Measurements from ENCODE around the gene ZNF280C.
"Not testable (repeated sequence)": the region's sequence is repeated elsewhere in the genome, so short reads cannot be mapped to it uniquely, and the experiment has no call there.

ZNF280C gene, protein sequence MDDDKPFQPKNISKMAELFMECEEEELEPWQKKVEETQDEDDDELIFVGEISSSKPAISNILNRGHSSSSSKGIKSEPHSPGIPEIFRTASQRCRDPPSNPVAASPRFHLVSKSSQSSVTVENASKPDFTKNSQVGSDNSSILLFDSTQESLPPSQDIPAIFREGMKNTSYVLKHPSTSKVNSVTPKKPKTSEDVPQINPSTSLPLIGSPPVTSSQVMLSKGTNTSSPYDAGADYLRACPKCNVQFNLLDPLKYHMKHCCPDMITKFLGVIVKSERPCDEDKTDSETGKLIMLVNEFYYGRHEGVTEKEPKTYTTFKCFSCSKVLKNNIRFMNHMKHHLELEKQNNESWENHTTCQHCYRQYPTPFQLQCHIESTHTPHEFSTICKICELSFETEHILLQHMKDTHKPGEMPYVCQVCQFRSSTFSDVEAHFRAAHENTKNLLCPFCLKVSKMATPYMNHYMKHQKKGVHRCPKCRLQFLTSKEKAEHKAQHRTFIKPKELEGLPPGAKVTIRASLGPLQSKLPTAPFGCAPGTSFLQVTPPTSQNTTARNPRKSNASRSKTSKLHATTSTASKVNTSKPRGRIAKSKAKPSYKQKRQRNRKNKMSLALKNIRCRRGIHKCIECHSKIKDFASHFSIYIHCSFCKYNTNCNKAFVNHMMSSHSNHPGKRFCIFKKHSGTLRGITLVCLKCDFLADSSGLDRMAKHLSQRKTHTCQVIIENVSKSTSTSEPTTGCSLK

DNA sequence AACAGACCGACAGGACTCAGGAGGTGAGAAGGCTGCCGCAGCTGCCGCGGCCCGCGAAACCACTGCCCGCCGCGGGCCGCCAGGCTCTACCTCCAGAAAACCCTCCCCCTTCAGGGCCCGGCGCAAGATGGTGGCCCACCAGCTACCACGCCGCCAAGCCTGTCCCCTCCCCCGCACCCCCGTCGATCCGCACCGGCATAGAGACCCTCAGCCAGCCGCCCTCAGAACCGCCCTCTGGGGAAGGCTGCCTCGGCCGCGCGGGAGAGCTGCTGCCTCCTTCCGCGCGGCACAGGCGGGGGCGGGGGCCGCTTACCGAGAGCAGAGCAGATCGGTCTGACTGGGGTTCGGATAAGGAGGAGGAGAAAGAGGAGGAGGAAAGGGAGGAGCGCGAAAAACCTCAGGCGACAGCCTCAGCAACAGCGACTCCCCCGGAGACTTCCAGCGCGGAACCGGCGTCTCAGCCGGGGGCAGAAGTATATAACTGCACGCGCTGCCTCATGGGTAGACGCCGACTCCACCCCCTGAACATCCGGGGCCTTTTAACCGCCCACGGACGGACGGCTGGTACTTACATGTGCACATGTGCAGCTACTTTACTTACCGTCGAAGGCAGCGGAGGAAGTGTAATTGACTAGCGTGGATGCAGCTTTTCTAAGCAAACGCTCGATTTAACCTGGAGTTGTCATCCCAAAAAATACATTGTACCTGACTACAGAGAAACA is at the start of gene ZNF280C:
TSS of gene ZNF280C (minus strand) at position 451 of the 722 bp plus-strand sequence. CDS start 8,450 bp downstream, outside the sequence.
- DNase-seq (ENCODE audit: low read depth in 1 of 2, low spot score in 1 of 2), result peak; percentile 78 to 86

DNA sequence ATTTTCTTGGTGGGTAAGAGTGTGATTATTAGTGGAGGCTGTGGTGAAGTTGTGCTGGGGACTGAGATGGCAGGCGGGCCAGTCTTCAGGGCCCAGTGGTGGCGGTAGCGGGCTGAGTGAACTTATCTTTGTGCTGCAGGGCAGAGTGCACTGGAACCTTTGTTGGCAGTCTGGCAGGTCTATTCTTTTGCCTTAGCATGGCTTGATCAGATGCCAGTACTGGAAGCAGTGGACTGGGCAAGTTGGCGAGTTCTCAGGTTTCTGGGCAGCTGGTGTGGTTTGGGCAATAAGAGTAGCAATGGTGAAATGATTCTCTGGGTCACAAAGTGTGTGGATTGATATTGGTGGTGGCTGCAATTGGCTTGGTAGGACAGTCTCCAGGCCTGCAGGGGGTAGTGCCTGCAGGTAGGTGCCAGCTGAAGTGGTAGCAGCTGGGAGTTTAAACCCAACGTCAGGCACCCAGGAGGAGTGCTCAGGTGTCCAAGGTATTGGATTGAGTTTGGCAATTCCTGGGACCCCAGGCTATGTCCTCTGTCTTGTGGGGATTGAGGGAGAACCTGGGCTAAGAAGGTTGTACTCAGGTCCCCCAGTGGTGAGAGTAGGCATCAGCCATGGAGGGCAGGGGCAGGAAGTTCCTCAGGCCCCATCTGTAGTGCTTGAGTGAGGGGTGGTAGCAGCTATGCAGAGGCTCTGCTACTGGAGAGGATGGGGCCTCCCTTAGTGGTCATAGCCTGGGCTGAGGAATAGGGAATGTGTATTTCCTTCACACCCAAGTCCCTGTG is 36.1 kb upstream of the ZNF280C start:
- no peak for DNase-seq (ENCODE audit: low read depth in 1 of 2, low spot score in 1 of 2)

DNA sequence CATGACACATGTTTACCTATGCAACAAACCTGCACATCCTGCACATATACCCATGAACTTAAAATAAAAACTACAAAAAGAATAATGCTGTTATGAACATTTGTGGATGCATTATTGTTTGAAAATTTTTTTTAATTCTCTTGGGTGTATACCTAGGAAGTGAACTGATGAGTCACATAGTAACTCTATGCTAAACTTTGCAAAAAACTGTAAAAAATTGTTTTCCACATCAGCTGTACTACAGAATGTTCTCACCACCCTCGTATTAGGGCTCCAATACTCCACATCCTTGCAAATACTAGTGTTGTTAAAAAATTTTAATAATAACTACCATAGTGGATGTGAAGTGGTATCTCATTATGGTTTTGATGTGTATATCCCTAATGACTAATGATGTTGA is 33.3 kb upstream of the ZNF280C start:
- no peak for DNase-seq (ENCODE audit: low read depth in 1 of 2, low spot score in 1 of 2)

DNA sequence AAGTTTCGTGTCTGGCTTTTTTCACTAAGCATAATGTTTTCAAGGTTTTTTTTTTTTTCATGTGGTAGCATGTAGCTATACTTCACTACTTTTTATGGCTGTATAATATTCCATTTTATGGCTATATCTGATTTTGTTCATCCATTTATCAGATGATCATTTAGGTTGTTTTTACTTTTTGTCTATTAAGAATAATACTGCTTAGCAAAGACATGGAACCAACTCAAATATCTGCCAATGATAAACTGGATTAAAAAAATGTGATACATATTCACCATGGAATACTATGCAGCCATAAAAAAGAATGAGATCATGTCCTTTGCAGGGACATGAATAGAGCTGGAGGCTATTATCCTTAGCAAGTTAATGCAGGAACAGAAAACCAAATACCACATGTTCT is 32.7 kb upstream of the ZNF280C start:
- DNase-seq (ENCODE audit: low read depth in 1 of 2, low spot score in 1 of 2), result no peak

DNA sequence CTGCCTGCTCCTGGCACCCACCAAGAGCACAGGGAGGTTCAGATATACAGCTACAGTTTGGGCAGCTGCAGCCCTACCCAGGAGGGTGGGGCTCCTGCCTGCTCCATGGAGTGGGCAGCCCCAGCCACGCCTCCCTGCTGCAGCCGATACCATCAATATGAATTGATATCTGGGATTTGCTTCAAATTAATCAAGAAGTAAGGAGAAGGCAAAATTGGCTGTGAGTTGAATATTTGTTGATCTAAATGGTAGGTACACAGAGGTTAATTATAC is 31.2 kb upstream of the ZNF280C start:
- DNase-seq (ENCODE audit: low read depth in 1 of 2, low spot score in 1 of 2), result no peak

DNA sequence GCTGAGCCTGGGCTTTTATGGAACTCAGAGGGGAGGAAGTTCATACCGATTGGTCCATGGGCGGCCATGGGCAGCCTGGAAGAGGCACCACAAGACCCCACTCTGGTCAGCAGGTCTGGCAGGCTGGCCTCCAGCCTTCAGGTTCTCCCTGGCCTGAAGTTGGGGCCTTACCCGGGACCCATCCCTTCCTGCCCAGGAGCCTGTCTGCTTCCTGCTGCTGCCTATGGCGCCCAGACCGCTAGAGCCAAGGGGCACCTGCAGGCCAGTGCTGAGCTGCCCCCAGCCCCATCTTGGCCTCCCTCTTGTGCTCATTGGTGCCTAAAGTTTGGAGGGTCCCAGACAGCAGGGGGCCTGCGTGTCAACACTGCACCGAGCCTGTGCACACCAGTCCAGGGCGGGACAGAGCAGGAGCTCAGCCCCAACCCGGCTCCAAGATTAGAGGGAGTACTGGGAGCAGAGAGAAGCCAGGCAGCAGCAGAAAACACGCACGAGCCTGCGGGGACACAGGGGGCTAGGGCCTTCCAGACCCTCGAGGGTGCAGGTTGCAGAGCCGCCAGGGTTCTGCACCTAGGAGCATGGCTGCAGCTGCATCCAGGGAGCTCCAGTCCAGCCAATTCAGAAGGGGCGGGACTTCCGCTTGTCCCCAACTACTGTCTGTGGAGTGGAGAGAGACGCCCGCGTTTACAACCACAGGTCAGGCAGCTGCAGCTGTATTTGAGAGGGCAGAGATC is 30.7 kb upstream of the ZNF280C start:
- no peak for DNase-seq (ENCODE audit: low read depth in 1 of 2, low spot score in 1 of 2)

DNA sequence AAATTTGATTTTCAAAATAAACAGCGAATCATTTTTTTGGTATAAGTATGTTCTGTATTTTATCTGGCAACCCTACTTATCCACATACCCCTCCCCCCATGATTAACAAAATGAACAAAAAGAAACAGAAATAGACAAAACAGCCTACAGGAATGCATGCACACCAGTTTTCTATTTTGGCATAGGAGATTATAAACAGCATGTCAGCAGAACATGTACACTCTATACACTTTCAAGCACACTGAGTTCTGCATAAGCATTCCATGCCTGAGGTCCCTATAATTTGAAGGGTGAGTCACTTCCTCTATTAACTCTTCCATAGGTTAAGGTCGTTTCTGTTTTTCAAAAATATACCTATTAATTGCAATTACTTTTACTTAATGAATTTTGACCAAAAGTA is 28.0 kb upstream of the ZNF280C start:
- DNase-seq (ENCODE audit: low read depth in 1 of 2, low spot score in 1 of 2), result no peak

DNA sequence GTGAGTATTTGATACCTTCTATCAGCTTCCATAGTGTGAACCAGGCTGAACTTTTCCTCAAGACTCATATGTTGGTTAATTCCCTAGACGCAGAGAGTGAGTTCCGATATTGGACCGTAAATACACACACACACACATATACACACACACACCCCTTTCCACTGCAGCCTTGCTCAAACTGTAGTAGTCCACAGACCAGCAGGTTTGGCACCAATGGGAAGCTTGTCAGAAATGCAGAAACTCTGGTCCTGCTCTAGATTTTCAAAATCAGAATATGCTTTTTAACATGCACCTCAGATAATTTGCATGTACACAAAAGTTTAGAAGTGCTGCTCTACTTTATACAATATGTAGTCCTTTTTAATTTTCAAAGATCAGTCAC is 27.6 kb upstream of the ZNF280C start:
- no peak for DNase-seq (ENCODE audit: low read depth in 1 of 2, low spot score in 1 of 2)

DNA sequence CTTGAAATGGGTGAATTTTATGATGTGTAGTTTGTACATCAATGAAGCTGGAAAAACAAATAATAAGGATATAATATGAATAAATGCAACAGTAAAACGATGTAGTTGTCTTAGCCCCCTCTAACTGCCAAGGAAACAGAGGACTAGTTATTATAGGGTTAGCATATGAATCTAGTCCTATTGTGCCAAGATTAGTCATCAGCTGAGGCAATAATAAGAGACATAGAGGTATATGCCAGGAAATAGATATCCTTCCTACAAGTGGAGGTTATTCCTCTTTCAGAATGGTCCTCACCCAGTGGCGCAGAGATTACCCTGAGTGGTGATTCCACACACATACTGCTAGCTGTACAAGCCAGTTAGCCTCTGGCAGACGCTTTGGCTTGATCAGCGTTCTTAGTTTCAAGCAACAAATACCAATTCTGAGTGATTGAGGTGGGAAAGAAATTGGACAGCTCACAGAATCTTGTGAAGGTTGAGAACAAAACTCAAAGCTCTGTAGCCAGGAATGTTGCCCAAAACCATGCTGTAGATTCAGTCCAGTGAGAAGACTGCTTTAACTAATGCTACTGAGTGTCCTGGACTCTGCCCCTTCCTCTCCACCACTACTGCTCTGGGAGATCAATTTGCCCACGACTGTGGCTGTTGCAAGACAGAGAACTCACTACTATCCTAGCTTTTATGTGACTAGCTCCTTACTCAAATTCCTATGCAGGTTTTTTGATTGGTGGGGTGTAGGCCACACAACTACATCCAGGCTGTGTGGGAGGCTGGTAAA is 27.0 kb upstream of the ZNF280C start:
- no peak for DNase-seq (ENCODE audit: low read depth in 1 of 2, low spot score in 1 of 2)

DNA sequence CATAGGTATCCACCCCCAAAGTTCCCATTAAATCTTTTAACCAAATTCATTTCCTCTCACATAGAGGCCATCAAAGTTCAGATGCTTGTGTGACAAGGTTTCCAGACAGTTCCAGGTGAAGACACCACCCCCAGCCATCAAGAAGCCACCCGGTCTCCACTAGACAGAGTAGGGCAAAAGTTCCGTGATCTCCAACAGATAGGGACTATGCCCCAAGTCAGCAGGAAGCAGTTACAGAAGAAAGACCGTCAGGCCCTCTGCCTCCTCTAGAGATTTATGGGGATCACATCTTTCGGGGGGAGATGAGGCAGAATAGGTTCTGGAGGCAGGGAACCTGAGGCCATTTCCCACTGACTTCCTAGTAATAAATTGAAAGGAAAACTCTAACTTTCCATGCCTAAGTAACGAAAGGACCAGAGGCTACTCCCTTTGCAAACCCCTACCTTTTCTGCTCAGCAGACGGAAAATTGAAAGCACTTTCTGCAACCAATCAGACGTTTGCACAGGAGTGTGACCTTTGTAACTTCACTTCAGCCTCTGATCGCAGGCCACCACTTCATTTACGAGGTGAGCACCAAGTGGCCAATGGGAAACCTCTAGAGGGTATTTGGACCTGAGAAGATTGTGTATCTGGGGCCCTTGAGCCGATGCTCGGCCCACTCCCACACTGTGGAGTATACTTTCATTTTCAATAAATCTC is 18.5 kb upstream of the ZNF280C start:
- no peak for DNase-seq (ENCODE audit: low read depth in 1 of 2, low spot score in 1 of 2)

DNA sequence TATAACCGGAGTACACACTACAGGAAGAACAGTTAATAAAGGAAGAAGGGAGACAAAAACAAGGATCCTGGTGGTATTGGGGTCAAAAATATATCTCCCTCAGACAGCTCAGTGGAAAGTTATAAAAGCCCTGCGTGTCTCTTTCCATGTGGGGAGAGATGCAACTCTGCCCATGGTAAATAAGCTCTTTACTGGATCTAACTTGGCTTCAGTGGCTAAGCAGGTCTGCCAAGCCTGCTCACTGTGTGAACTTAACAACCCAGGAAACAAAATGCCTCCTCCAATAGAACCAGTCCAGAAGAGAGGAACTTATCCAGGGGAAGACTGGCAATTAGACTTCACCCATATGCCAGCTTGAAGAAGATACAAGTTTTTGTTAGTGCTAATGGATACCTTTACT is 17.0 kb upstream of the ZNF280C start:
- no peak for DNase-seq (ENCODE audit: low read depth in 1 of 2, low spot score in 1 of 2)

DNA sequence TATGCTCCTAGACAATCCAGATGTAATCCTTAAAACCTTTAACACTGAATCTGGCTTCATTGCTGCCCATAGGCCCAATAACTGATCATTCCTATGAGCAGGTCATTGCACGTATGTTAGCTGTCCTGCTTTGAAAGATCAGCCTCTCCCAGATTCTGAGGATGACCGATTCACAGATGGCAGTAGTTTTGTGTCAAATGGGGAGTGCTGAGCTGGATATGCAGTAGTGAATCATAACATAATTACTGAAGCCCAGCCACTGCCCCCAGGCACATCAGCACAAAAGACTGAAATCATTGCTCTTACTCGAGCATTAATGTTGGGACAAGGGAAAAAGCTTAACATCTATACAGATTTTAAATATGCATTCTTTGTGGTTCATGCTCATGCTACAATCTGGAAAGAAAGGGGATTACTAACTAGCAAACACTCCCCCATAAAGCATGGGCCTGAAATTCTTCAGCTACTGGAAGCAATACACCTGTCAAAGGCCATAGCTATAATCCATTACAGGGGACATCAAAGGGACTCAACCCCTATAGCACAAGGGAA is 16.4 kb upstream of the ZNF280C start:
- DNase-seq (ENCODE audit: low read depth in 1 of 2, low spot score in 1 of 2), result no peak

DNA sequence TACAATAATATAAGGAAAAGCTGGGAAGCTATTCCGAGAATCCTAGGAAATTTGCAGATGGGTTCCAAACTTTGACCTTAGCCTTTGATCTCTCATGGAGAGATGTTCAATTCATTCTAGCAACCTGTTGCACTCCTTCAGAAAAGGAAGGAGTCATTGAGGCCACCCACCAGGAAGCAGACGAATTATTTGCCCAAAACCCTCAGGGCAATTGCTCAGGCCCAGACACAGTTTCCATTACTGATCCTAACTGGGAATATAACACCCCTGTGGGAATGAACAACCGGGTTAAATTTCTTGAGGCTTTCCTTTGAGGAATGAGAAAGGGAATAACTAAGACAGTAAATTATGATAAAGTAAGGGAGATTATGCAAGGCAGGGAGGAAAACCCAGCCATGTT is 13.5 kb upstream of the ZNF280C start:
- DNase-seq (ENCODE audit: low read depth in 1 of 2, low spot score in 1 of 2), result no peak

DNA sequence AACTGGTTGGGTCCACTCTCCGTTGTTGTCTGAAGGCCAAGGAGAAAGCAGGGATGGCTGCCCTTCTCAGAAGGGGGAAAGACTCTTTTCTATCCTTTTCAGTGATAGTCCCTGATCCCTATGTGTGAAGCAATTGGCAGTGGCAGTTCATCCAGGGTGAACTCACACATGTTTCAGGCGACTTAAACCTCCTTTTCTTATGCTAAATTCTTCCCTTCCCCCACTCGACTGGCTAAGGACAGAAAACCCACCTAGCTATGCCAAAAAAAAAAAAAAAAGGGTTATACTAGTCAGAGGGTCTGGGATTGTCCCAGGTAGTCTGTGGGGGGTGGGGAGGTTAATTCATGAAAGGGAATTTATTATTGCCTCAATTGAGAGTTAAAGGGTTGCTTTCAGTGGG is 12.2 kb upstream of the ZNF280C start:
- DNase-seq (ENCODE audit: low read depth in 1 of 2, low spot score in 1 of 2), result no peak

DNA sequence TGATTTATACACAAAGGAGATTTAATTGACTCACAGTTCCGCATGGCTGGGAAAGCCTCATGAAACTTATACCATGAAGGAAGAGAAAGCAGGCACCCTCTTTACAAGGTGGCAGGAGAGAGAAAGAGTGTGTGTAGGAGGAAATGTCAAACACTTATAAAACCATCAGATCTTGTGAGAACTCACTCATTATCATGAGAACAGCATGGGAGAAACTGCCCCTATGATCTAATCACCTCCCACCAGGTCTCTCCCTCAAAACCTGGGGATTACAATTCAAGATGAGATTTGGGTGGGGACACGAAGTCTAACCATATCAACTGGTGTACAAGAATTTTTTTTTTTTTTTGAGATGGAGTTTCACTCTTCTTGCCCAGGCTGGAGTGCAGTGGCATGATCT is 3.6 kb upstream of the ZNF280C start:
- DNase-seq (ENCODE audit: low read depth in 1 of 2, low spot score in 1 of 2), result not testable (repeated sequence)

DNA sequence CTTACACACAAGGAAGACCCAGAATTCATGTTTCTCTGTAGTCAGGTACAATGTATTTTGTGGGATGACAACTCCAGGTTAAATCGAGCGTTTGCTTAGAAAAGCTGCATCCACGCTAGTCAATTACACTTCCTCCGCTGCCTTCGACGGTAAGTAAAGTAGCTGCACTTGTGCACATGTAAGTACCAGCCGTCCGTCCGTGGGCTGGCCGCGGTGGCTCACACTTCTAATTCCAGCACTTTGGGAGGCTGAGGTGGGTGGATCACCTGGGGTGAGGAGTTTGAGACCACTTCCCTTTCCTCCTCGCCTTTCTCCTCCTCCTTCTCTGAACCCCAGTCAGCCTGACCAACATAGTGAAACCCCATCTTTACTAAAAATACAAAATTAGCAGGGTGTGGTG is 692 bp upstream of the ZNF280C start:
- not testable (repeated sequence) for DNase-seq (ENCODE audit: low read depth in 1 of 2, low spot score in 1 of 2)

DNA sequence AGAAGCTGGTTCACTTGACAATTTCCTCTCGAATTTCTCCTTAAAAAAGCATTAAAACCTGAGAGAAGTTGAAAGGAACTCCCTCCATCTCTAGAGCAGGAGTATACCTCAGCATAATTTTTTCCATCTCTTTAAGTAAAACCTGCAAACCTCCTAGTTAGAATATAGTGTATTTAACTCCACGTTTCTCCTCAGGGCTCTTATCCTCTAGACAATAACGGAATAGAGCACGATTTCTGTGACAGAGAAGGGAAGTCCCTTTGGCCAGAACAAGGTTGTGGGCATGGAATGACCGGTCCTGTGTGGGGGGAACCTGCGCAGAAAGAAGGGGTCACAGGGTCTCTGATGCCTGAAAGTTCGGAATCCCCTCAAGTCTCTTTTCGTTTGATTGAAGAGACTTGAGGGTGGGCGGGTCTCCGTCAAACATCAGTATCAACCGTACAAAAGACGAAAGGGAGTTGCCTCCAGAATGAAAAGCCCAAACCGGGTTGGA is 697 bp downstream of the ZNF280C start:
- no peak for DNase-seq (ENCODE audit: low read depth in 1 of 2, low spot score in 1 of 2)

DNA sequence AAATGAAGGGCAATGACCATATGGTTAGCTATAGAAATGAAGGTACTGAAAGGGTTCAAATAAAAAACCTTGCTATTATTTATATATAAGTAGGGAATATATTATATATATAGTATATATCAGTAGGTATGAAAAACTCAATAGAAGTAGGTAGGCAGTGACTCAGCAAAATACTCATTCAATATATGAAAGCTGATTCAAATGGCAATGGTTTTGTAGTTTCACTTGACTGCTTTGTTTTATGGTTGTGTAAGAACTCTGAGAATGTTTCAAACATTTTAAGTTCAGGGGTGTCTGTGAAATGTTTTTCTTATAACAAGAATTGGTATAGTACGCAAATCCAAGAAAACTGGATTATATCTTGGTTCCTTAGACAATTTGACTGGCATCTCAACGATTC is 4.1 kb downstream of the ZNF280C start:
- DNase-seq (ENCODE audit: low read depth in 1 of 2, low spot score in 1 of 2), result no peak

DNA sequence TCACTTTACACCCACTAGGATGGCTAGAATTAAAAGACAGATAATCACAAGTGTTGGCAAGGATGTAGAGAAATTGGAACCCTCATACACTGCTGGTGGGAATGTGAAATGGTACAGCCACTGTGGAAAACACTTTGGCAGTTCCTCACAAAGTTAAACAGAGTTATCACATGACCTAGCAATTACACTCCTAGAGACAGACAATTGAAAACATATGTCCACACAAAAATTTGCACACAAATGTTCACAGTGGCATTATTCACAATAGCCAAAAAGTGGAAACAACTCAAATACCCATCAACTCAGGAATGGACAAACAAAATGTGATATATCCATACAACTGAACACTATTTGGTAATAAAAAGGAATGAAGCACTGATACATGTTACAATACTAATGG is 5.7 kb downstream of the ZNF280C start:
- no peak for DNase-seq (ENCODE audit: low read depth in 1 of 2, low spot score in 1 of 2)

Measured in stimulated activated CD4-positive, alpha-beta T cell treated with anti-CD3 and anti-CD28 coated beads, Interleukin-15, amount 100 ng/mL, for 1 hour (primary cell).